Cortex of kidney (tissue), 1 donor: Measurements from ENCODE around the gene TMC5.

ENCODE experiments used
- DNase-seq: peaks from one replicate; lab custom pipeline; 2025; lab: John Stamatoyannopoulos, UW

Gene TMC5

GRCh38 chr16:19460397-19460796 lies 42.7 kb downstream of the TMC5 start:
- DNase-seq: no peak

GRCh38 chr16:19463468-19464315 lies 46.0 kb downstream of the TMC5 start:
- no peak for DNase-seq

GRCh38 chr16:19468300-19468699 lies 50.6 kb downstream of the TMC5 start:
- no peak for DNase-seq

GRCh38 chr16:19472482-19472881 lies 54.8 kb downstream of the TMC5 start:
- DNase-seq: no peak

- DNase-seq: no peak
These were observed 56.9 kb downstream of the TMC5 start for GRCh38 chr16:19474617-19475016.

- DNase-seq: no peak
These were observed 60.8 kb downstream of the TMC5 start for GRCh38 chr16:19478505-19478904.

GRCh38 chr16:19479302-19479721 lies 61.6 kb downstream of the TMC5 start:
- DNase-seq: no peak

GRCh38 chr16:19481296-19481695 lies 63.6 kb downstream of the TMC5 start:
- no peak for DNase-seq

- DNase-seq: no peak
These were observed 64.1 kb downstream of the TMC5 start for GRCh38 chr16:19481769-19482168.

GRCh38 chr16:19482291-19482690 lies 64.6 kb downstream of the TMC5 start:
- DNase-seq: no peak

- no peak for DNase-seq
These were observed 66.4 kb downstream of the TMC5 start for GRCh38 chr16:19484096-19484495.

GRCh38 chr16:19485611-19486010 lies 67.9 kb downstream of the TMC5 start:
- DNase-seq: no peak

- DNase-seq: no peak
These were observed 68.4 kb downstream of the TMC5 start for GRCh38 chr16:19486051-19486450.

GRCh38 chr16:19486750-19487325 lies 69.2 kb downstream of the TMC5 start:
- no peak for DNase-seq

- DNase-seq: no peak
These were observed 70.5 kb downstream of the TMC5 start for GRCh38 chr16:19488213-19488640.

- no peak for DNase-seq
These were observed 72.9 kb downstream of the TMC5 start for GRCh38 chr16:19490619-19491018.

GRCh38 chr16:19497176-19497575 lies 79.5 kb downstream of the TMC5 start:
- no peak for DNase-seq

- no peak for DNase-seq
These were observed 81.3 kb downstream of the TMC5 start for GRCh38 chr16:19499006-19499405.

GRCh38 chr16:19499481-19499880 lies 81.8 kb downstream of the TMC5 start:
- DNase-seq: no peak

- no peak for DNase-seq
These were observed 84.9 kb downstream of the TMC5 start for GRCh38 chr16:19502395-19503131.

- DNase-seq: no peak
These were observed 85.9 kb downstream of the TMC5 start for GRCh38 chr16:19503461-19504075.

- DNase-seq: no peak
These were observed 88.1 kb downstream of the TMC5 start for GRCh38 chr16:19505600-19506303.
